KMS-11 (cell line): ENCODE data around the gene GRHL3.
A peak's percentile ranks its signal among the peaks of the same experiment; 100 is the strongest.

Source experiments
- H2AFZ ChIP-seq: fragments of 200-600 bp; sonication (generic); 2 replicates; pipeline ENCODE4 v1.6.1; 2016; ENCODE audit warnings: antibody characterized with exemption, mixed run types, low read depth
- H3K27ac ChIP-seq: fragments of 200-600 bp; sonication (generic); 2 replicates; pipeline ENCODE4 v1.6.1; 2016; ENCODE audit warnings: mild to moderate bottlenecking, mixed run types
- H3K27me3 ChIP-seq: fragments of 200-600 bp; sonication (generic); 2 replicates; pipeline ENCODE4 v1.6.1; 2017; ENCODE audit warnings: mild to moderate bottlenecking, low read depth, mixed run types, moderate library complexity; ENCODE audit not compliant: insufficient read depth
- H3K36me3 ChIP-seq: fragments of 200-600 bp; sonication (generic); 2 replicates; pipeline ENCODE4 v1.6.1; 2017; ENCODE audit warnings: mild to moderate bottlenecking, mixed run types; ENCODE audit not compliant: insufficient read depth
- H3K4me1 ChIP-seq: fragments of 200-600 bp; sonication (generic); 2 replicates; pipeline ENCODE4 v1.6.1; 2016; ENCODE audit warnings: mild to moderate bottlenecking, low read depth, mixed run types; ENCODE audit not compliant: poor library complexity, severe bottlenecking
- H3K4me2 ChIP-seq: fragments of 200-600 bp; sonication (generic); 2 replicates; pipeline ENCODE4 v1.7.0; 2016; ENCODE audit warnings: mild to moderate bottlenecking, mixed run types
- H3K4me3 ChIP-seq: fragments of 200-600 bp; sonication (generic); IDR thresholded peaks from 2 replicates; pipeline ENCODE4 v1.6.1; 2017; ENCODE audit warnings: low read depth, low read length, mixed read lengths; ENCODE audit not compliant: insufficient read depth
- H3K79me2 ChIP-seq: fragments of 200-600 bp; sonication (generic); 2 replicates; pipeline ENCODE4 v1.6.1; 2016; ENCODE audit warnings: low read depth, mixed run types; ENCODE audit not compliant: insufficient read depth
- H3K9ac ChIP-seq: fragments of 200-600 bp; sonication (generic); 2 replicates; pipeline ENCODE4 v1.6.1; 2016; ENCODE audit warnings: mild to moderate bottlenecking, mixed run types
- H4K20me1 ChIP-seq: fragments of 200-600 bp; sonication (generic); 2 replicates; pipeline ENCODE4 v1.6.1; 2016; ENCODE audit warnings: mild to moderate bottlenecking, mixed run types; ENCODE audit not compliant: insufficient read depth
- CTCF ChIP-seq: fragments of 200-600 bp; sonication (generic); conservative IDR thresholded peaks from 2 replicates; pipeline ENCODE4 v1.6.1; 2017; ENCODE audit warnings: low read depth, mild to moderate bottlenecking, antibody characterized with exemption, low read length, moderate library complexity, mixed read lengths

GRHL3 gene

GRCh38 chr1:24392982-24393650 lies 74.0 kb downstream of the GRHL3 start:
- no peaks in the 10 kb centered on the region for H3K36me3 ChIP-seq
- H3K9ac ChIP-seq, result peak overlapping the region; percentile 52; the same call in 1 of the 2 replicates
- no peaks in the 10 kb centered on the region for H3K79me2 ChIP-seq
- H2AFZ ChIP-seq, result peak overlapping the region; percentile 51
- peaks cover 55% of the 10 kb centered on the region for H3K4me1 ChIP-seq
- no peak overlapping the region for H3K4me3 ChIP-seq
- no peaks in the 10 kb centered on the region for H4K20me1 ChIP-seq
- peak overlapping the region; percentile 70 for H3K4me2 ChIP-seq
- TF ChIP-seq CTCF, result no peak
- no peaks in the 10 kb centered on the region for H3K27me3 ChIP-seq
- peak overlapping the region; percentile 83 for H3K27ac ChIP-seq

GRCh38 chr1:24393892-24394291 lies 74.7 kb downstream of the GRHL3 start:
- Histone ChIP-seq H3K27ac (no peak overlapping the region), H3K9ac (no peak overlapping the region), H3K27me3 (no peaks in the 10 kb centered on the region), H3K36me3 (no peaks in the 10 kb centered on the region), H3K4me1 (peaks cover 47% of the 10 kb centered on the region), H2AFZ (no peak overlapping the region), H3K79me2 (no peaks in the 10 kb centered on the region), H4K20me1 (no peaks in the 10 kb centered on the region), H3K4me2 (no peak overlapping the region), H3K4me3 (no peak overlapping the region)
- no peak for TF ChIP-seq CTCF

- no peaks in the 10 kb centered on the region for H3K79me2 ChIP-seq
- H3K36me3 ChIP-seq, result no peaks in the 10 kb centered on the region
- no peaks in the 10 kb centered on the region for H4K20me1 ChIP-seq
- H3K9ac ChIP-seq, result no peak overlapping the region
- H3K27ac ChIP-seq, result no peak overlapping the region
- H3K4me1 ChIP-seq, result no peaks in the 10 kb centered on the region
- H3K4me3 ChIP-seq, result no peak overlapping the region
- H3K4me2 ChIP-seq, result no peak overlapping the region
- no peaks in the 10 kb centered on the region for H3K27me3 ChIP-seq
- no peak for TF ChIP-seq CTCF
- H2AFZ ChIP-seq, result no peak overlapping the region
Measured at GRCh38 chr1:24400065-24400464, 80.9 kb downstream of the GRHL3 start.

DNA sequence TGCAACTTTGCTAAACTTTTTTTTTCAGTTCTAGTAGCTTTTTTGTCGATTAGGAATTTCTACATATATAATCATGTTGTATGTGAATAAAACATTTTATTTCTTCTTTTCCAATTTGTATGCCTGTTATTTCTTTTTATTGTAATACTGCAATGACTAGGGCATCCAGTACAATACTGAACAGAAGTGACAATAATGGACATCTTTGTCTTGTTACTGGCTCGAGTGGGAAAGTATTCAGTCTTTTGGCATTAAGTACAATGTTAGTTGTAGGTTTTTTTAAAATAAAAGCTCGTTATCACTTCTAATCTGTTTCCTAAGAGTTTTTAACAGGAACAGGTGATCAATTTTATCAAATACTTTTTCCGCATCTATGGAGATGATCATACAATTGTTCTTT lies 84.6 kb downstream of the GRHL3 start:
- Histone ChIP-seq H3K27me3 (no peaks in the 10 kb centered on the region), H2AFZ (no peak overlapping the region), H3K79me2 (no peaks in the 10 kb centered on the region), H3K4me1 (no peaks in the 10 kb centered on the region), H3K36me3 (no peaks in the 10 kb centered on the region), H3K9ac (no peak overlapping the region), H4K20me1 (no peaks in the 10 kb centered on the region), H3K4me2 (no peak overlapping the region), H3K4me3 (no peak overlapping the region), H3K27ac (no peak overlapping the region)
- TF ChIP-seq CTCF, result no peak
